Fibroblast of the aortic adventitia (primary cell): ENCODE measurements around the gene DNAJC11. TPM values are rescaled to one million over a fixed set of nuclear protein-coding genes. Genes with fewer than 3 reads are reported as not detected.
A peak's percentile ranks its signal among the peaks of the same experiment; 100 is the strongest.
"Not testable (repeated sequence)": the region's sequence is repeated elsewhere in the genome, so short reads cannot be mapped to it uniquely, and the experiment has no call there.

Experiments
- DNase-seq: peaks from one replicate; pipeline ENCODE4 v3.0.0-alpha.2; 2010; ENCODE audit warnings: low read depth
- H3K4me3 ChIP-seq: 2 replicates; pipeline ENCODE4 v1.5.1; 2011; ENCODE audit warnings: low read depth, mild to moderate bottlenecking, control low read depth, low read length, moderate library complexity
- CTCF ChIP-seq: IDR thresholded peaks from 2 replicates; pipeline ENCODE4 v1.5.1; 2011; ENCODE audit warnings: mild to moderate bottlenecking, low read length, control low read depth, inconsistent platforms; ENCODE audit not compliant: insufficient read depth
- total RNA-seq: library from RNA; depleted of rRNA; stranded (reverse); fragments of >200 nt; gene quantifications from 2 replicates; pipeline ENCODE4 v1.2.3, GENCODE V29; 2012; ENCODE audit warnings: low replicate concordance

Gene DNAJC11
- total RNA-seq: 29.5 and 106 TPM in 2 replicates

- peak within 1 kb of the TSS; percentile 99 for H3K4me3 ChIP-seq
- peak; percentile 59 for TF ChIP-seq CTCF
- peak; percentile 87 for DNase-seq
These were observed at the start of gene DNAJC11 for GRCh38 chr1:6701437-6702153. Gene DNAJC11 (minus strand): TSS chr1:6701816. CDS start chr1:6701800, 16 bp downstream.

GRCh38 chr1:6750490-6750889 lies 48.9 kb upstream of the DNAJC11 start:
- TF ChIP-seq CTCF: no peak
- DNase-seq: no peak
- no peak overlapping the region for H3K4me3 ChIP-seq

- H3K4me3 ChIP-seq: no peak overlapping the region
- DNase-seq: no peak
- TF ChIP-seq CTCF: no peak
These were observed 46.1 kb upstream of the DNAJC11 start for GRCh38 chr1:6747674-6748073.

GRCh38 chr1:6745073-6745472 lies 43.5 kb upstream of the DNAJC11 start:
- no peak overlapping the region for H3K4me3 ChIP-seq
- TF ChIP-seq CTCF: no peak
- DNase-seq: no peak

GRCh38 chr1:6743189-6744101 lies 41.8 kb upstream of the DNAJC11 start:
- peak overlapping the region; percentile 31 for H3K4me3 ChIP-seq
- peak; percentile 92 for DNase-seq
- TF ChIP-seq CTCF: no peak

GRCh38 chr1:6742676-6743188 lies 41.1 kb upstream of the DNAJC11 start:
- not testable (repeated sequence) for H3K4me3 ChIP-seq, DNase-seq

- no peak overlapping the region for H3K4me3 ChIP-seq
- no peak for DNase-seq
- no peak for TF ChIP-seq CTCF
These were observed 37.5 kb upstream of the DNAJC11 start for GRCh38 chr1:6738987-6739676.
